Measurements from ENCODE around the gene CNOT10.

The CNOT10 gene

DNA sequence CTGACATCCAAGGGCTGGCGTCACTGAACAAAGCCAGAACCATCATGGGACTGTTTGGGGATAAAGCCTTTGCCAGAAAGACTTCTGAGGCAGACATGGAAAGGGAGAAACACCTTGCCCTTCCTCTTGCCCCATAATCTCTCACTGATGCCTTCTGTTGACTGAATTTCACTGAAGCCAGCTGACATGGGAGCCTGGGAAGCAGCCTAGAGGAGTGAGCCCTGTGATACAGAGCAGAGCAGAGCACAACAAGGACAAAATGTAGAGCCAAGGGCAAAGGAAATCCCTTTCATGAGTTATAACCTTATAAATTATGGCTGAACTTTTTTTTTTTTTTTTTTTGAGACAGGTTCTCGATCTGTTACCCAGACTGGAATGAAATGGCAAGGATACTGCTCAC lies 9.8 kb upstream of the CNOT10 start:
- no peak overlapping the region for H3K4me3 ChIP-seq (ENCODE audit: low read length)
- no peak for DNase-seq (ENCODE audit: low read depth)
- TF ChIP-seq, protein P1, sequence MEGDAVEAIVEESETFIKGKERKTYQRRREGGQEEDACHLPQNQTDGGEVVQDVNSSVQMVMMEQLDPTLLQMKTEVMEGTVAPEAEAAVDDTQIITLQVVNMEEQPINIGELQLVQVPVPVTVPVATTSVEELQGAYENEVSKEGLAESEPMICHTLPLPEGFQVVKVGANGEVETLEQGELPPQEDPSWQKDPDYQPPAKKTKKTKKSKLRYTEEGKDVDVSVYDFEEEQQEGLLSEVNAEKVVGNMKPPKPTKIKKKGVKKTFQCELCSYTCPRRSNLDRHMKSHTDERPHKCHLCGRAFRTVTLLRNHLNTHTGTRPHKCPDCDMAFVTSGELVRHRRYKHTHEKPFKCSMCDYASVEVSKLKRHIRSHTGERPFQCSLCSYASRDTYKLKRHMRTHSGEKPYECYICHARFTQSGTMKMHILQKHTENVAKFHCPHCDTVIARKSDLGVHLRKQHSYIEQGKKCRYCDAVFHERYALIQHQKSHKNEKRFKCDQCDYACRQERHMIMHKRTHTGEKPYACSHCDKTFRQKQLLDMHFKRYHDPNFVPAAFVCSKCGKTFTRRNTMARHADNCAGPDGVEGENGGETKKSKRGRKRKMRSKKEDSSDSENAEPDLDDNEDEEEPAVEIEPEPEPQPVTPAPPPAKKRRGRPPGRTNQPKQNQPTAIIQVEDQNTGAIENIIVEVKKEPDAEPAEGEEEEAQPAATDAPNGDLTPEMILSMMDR (IDR thresholded peaks at IDR 0.05; ENCODE audit: insufficient read depth, low read depth, low read length, missing control alignments), result no peak

- DNase-seq (ENCODE audit: low read depth), result no peak
- TF ChIP-seq, protein P1 (IDR thresholded peaks at IDR 0.05; ENCODE audit: insufficient read depth, low read depth, low read length, missing control alignments), result no peak
- H3K4me3 ChIP-seq (ENCODE audit: low read length), result no peak overlapping the region
Measured at GRCh38 chr3:32675650-32676049, 9.3 kb upstream of the CNOT10 start.

DNA sequence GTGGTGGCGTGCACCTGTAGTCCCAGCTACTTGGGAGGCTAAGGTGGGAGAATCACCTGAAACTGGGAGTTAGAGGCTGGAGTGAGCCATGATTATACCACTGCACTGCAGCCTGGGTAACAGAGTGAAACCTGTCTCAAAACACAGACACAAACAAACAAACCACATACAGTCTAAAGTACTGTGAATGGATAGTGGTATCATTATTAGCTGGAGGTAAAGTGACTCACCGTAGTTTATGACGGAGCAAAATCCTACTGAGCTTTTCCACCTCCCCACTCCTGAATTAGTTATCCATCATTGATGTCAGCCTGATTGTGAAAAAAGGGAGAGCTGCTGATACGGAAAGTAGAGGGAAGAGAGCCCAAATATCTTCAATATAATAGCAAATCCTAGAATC lies 3.2 kb upstream of the CNOT10 start:
- TF ChIP-seq, protein P1 (IDR thresholded peaks at IDR 0.05; ENCODE audit: insufficient read depth, low read depth, low read length, missing control alignments), result no peak
- peak; percentile 61 for DNase-seq (ENCODE audit: low read depth)
- H3K4me3 ChIP-seq (ENCODE audit: low read length), result no peak overlapping the region

GRCh38 chr3:32684029-32684799 lies 774 bp upstream of the CNOT10 start:
- H3K4me3 ChIP-seq (ENCODE audit: low read length), result peak overlapping the region; percentile 78
- TF ChIP-seq, protein P1 (IDR thresholded peaks at IDR 0.05; ENCODE audit: insufficient read depth, low read depth, low read length, missing control alignments), result no peak
- DNase-seq (ENCODE audit: low read depth), result no peak

DNA sequence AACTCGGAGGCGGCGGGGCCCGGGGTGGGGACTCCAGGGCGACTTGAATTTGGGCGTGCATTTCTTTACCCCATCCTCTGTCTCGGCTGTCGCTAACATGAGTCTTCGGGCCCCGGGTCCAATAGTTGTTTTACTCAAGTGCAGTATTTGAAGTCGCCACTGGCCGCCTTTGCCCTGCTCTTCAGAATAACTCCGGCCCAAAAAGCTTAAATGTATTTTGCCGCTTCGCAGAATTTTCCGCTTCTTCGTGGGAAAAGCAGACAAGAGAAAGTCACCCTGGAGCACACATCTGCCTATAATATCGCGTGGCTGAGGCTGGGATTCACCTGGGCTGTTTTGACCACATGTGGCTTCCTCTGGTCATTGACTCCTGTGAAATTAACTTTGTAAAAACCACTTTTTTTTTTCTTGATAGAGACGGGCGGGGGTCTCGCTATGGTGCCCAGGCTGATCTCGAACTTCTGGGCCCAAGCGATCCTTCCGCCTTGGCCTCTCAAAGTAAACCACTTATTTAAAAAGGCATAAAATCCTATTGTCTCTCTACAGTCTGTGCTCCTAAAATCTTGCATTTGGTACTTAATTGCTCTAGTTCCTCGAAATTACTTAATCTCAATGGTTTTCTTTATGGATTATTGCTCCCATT lies 676 bp downstream of the CNOT10 start:
- H3K4me3 ChIP-seq (ENCODE audit: low read length), result peak overlapping the region; percentile 78
- DNase-seq (ENCODE audit: low read depth), result peak; percentile 29
- TF ChIP-seq, protein P1 (IDR thresholded peaks at IDR 0.05; ENCODE audit: insufficient read depth, low read depth, low read length, missing control alignments), result no peak

- TF ChIP-seq, protein P1 (IDR thresholded peaks at IDR 0.05; ENCODE audit: insufficient read depth, low read depth, low read length, missing control alignments), result no peak
Measured at GRCh38 chr3:32686713-32687112, 1.7 kb downstream of the CNOT10 start.

More at GRCh38 chr3:32686713-32687112, 1.7 kb downstream of the CNOT10 start:
- DNase-seq (ENCODE audit: low read depth), result peak; percentile 31
- peak overlapping the region; percentile 78 for H3K4me3 ChIP-seq (ENCODE audit: low read length)
